ENCODE measurements around the gene ADCY5. TPM values are rescaled to one million over a fixed set of nuclear protein-coding genes. Genes with fewer than 3 reads are reported as not detected.

Gene ADCY5
- total and polyA plus RNA-seq, 2 donors from 2014 or later: 7.1 to 33.6 TPM

DNA sequence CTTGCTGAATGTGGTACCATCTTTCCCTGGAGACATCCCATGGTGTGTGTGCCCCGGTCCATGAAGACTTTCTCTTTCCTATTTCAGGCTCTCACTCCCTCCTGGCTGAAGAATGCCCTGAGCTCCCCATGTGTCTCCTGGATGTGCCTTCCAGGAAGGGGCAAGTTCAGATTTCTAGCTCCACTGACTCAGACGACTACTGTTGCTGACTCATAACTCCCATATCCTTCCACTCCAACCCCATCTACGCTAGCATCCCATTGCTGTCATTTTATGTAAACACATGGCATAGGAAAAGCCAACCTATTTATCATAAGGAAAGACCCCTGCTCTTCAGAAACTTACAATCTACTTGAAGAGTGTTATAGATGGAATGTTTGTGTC is 95.0 kb downstream of the ADCY5 start:
- no peak overlapping the region for H3K4me3 ChIP-seq (ENCODE audit: low read length in 3 of 3)
- intact Hi-C loops (cut with DNase I): no loop called here
- H3K27ac ChIP-seq (ENCODE audit: low read depth in 2 of 2, low read length in 2 of 2): no peak overlapping the region
- no peaks in the 10 kb centered on the region for H3K36me3 ChIP-seq (ENCODE audit: control insufficient read depth in 2 of 3, insufficient read depth in 3 of 3, low read length in 3 of 3)
- TF ChIP-seq, protein P1, sequence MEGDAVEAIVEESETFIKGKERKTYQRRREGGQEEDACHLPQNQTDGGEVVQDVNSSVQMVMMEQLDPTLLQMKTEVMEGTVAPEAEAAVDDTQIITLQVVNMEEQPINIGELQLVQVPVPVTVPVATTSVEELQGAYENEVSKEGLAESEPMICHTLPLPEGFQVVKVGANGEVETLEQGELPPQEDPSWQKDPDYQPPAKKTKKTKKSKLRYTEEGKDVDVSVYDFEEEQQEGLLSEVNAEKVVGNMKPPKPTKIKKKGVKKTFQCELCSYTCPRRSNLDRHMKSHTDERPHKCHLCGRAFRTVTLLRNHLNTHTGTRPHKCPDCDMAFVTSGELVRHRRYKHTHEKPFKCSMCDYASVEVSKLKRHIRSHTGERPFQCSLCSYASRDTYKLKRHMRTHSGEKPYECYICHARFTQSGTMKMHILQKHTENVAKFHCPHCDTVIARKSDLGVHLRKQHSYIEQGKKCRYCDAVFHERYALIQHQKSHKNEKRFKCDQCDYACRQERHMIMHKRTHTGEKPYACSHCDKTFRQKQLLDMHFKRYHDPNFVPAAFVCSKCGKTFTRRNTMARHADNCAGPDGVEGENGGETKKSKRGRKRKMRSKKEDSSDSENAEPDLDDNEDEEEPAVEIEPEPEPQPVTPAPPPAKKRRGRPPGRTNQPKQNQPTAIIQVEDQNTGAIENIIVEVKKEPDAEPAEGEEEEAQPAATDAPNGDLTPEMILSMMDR (IDR thresholded peaks at IDR 0.05; ENCODE audit: borderline replicate concordance, extremely low read depth, insufficient read depth): no peak
- H3K9ac ChIP-seq (ENCODE audit: low read length in 3 of 3): no peak overlapping the region
- DNase-seq (no peak), FAIRE-seq (no peak)
- H3K9me3 ChIP-seq (ENCODE audit: control insufficient read depth in 2 of 3, insufficient read depth in 1 of 3, low read length in 3 of 3): no peaks in the 10 kb centered on the region
- peaks cover 0 to 11% (median 5%) of the 10 kb centered on the region in 3 donors for H3K4me1 ChIP-seq (ENCODE audit: control insufficient read depth in 2 of 3, insufficient read depth in 2 of 3, low read depth in 1 of 3, low read length in 3 of 3)
- H3K27me3 ChIP-seq (ENCODE audit: control insufficient read depth, insufficient read depth, low read length): no peaks in the 10 kb centered on the region

DNA sequence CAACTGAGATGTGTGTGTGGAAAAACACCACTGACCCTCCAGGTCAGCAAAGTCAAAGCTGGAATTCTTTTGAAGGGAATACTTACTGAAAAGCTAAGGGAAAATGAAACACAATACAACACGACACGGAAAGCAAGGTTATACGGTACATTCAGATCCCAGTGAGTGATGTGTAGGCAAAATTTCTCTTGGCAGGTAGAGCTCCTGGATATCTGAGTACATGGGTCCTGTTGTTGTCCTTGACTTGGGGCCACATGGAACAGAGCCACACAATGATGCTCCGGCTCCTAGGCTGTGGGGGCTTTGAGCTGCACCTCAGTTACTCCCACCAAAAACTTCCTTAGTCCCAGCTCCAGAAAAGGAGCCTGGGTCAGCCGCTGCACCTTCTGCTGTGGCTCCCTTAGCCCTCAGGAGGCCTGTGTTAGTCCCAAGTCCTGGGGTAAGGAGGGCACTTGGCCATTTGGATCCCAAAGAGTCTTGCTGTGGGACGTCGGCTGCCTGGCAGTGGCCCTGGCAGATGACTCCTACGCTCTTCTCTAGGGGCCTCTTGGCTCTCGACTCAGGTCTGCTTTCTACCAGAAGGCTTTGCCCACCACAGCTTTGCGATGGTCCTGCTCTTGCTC is 95.6 kb downstream of the ADCY5 start:
- Histone ChIP-seq H3K36me3 (ENCODE audit: control insufficient read depth in 2 of 3, insufficient read depth in 3 of 3, low read length in 3 of 3) (peaks cover 0 to under 1% (median 0%) of the 10 kb centered on the region in 3 donors), H3K4me3 (ENCODE audit: low read length in 3 of 3) (no peak overlapping the region), H3K27me3 (ENCODE audit: control insufficient read depth, insufficient read depth, low read length) (no peaks in the 10 kb centered on the region), H3K9me3 (ENCODE audit: control insufficient read depth in 2 of 3, insufficient read depth in 1 of 3, low read length in 3 of 3) (no peaks in the 10 kb centered on the region), H3K4me1 (ENCODE audit: control insufficient read depth in 2 of 3, insufficient read depth in 2 of 3, low read depth in 1 of 3, low read length in 3 of 3) (peaks cover 0 to 11% (median 5%) of the 10 kb centered on the region in 3 donors), H3K27ac (ENCODE audit: low read depth in 2 of 2, low read length in 2 of 2) (no peak overlapping the region), H3K9ac (ENCODE audit: low read length in 3 of 3) (no peak overlapping the region)
- FAIRE-seq (no peak), DNase-seq (no peak)
- intact Hi-C loops (cut with DNase I): no loop called here
- TF ChIP-seq, protein P1 (IDR thresholded peaks at IDR 0.05; ENCODE audit: borderline replicate concordance, extremely low read depth, insufficient read depth): no peak

DNA sequence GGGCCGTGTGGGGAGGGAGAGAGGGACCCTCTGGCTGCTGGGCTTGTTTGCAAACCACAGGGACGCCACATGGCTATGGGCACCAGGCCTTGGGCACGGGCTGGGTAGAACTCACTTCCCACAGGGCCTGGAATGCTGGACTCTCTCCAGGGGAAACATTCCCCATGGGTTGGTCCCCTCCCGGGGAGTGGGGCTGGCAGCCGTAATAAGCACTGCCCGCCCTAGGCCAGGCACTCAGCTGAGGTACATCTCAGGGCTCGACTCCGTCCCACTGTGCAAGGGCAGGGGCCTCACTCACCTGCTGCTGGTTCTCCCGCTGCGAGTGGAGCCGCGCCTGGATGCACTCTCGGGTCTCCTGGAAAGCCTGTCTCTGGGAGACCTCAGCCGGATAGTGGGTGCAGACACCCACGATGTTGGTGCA is 96.7 kb downstream of the ADCY5 start:
- peak in 1 of 5 donors; percentile 79 for DNase-seq
- TF ChIP-seq, protein P1 (IDR thresholded peaks at IDR 0.05; ENCODE audit: borderline replicate concordance, extremely low read depth, insufficient read depth): no peak
- H3K4me1 ChIP-seq (ENCODE audit: control insufficient read depth in 2 of 3, insufficient read depth in 2 of 3, low read depth in 1 of 3, low read length in 3 of 3): peaks cover 0 to 11% (median 5%) of the 10 kb centered on the region in 3 donors
- H3K27ac ChIP-seq (ENCODE audit: low read depth in 2 of 2, low read length in 2 of 2): peak overlapping the region in 1 of 2 donors; percentile 3
- intact Hi-C loops (cut with DNase I): no loop called here
- H3K36me3 ChIP-seq (ENCODE audit: control insufficient read depth in 2 of 3, insufficient read depth in 3 of 3, low read length in 3 of 3): peaks cover 0 to 3% (median 0%) of the 10 kb centered on the region in 3 donors
- H3K9ac ChIP-seq (ENCODE audit: low read length in 3 of 3): no peak overlapping the region
- H3K27me3 ChIP-seq (ENCODE audit: control insufficient read depth, insufficient read depth, low read length): no peaks in the 10 kb centered on the region
- no peak for FAIRE-seq
- H3K4me3 ChIP-seq (ENCODE audit: low read length in 3 of 3): no peak overlapping the region
- no peaks in the 10 kb centered on the region for H3K9me3 ChIP-seq (ENCODE audit: control insufficient read depth in 2 of 3, insufficient read depth in 1 of 3, low read length in 3 of 3)
